GM18858 (cell line): Measurements from ENCODE around the gene GRXCR2.
"Not testable (repeated sequence)": the region's sequence is repeated elsewhere in the genome, so short reads cannot be mapped to it uniquely, and the experiment has no call there.

ENCODE experiments used
- ATAC-seq: cut with Tn5 transposase; IDR thresholded peaks from one replicate; pipeline ENCODE4 v1.9.1; 2021; ENCODE audit not compliant: unreplicated experiment

Gene GRXCR2

GRCh38 chr5:145836241-145836640 lies 36.6 kb downstream of the GRXCR2 start:
- ATAC-seq = not testable (repeated sequence)

- ATAC-seq = no peak
These were observed 37.0 kb downstream of the GRXCR2 start for GRCh38 chr5:145835848-145836239.

GRCh38 chr5:145834917-145835847 lies 37.6 kb downstream of the GRXCR2 start, which contains the start of gene PRELID2:
TSS of gene PRELID2 (minus strand) at chr5:145835342. CDS start at chr5:145835251, 91 bp downstream.
- peak; percentile 57 for ATAC-seq

GRCh38 chr5:145834554-145834916 lies 38.3 kb downstream of the GRXCR2 start:
- ATAC-seq = no peak

GRCh38 chr5:145833631-145834200 lies 39.1 kb downstream of the GRXCR2 start:
- ATAC-seq = no peak

- ATAC-seq = no peak
These were observed 42.2 kb downstream of the GRXCR2 start for GRCh38 chr5:145830594-145830993.

- no peak for ATAC-seq
These were observed 43.0 kb downstream of the GRXCR2 start for GRCh38 chr5:145829708-145830361.

GRCh38 chr5:145826895-145827674 lies 45.7 kb downstream of the GRXCR2 start:
- ATAC-seq = no peak

GRCh38 chr5:145825751-145826180 lies 47.0 kb downstream of the GRXCR2 start:
- no peak for ATAC-seq

GRCh38 chr5:145824040-145824439 lies 48.8 kb downstream of the GRXCR2 start:
- ATAC-seq = no peak

GRCh38 chr5:145818604-145819003 lies 54.2 kb downstream of the GRXCR2 start:
- ATAC-seq = no peak

- no peak for ATAC-seq
These were observed 59.9 kb downstream of the GRXCR2 start for GRCh38 chr5:145812877-145813276.

GRCh38 chr5:145811834-145812625 lies 60.8 kb downstream of the GRXCR2 start:
- ATAC-seq = no peak
